Kidney (tissue), 14 donors: ENCODE results near the gene CCSAP. TPM values are rescaled to one million over a fixed set of nuclear protein-coding genes. Genes with fewer than 3 reads are reported as not detected.

ENCODE experiments used
- DNase-seq, 5 donors: peaks; one replicate each; pipeline ENCODE4 v3.0.0-alpha.2; 2013 to 2020
- FAIRE-seq: peaks from 2 replicates; lab custom pipeline; 2012; peaks lifted over from hg19 to GRCh38; lab: Jason Lieb, UNC
- H3K27ac ChIP-seq, 2 donors: one replicate each; pipeline ENCODE4 v1.7.0; 2013; ENCODE audit warnings: low read depth in 2 of 2, low read length in 2 of 2, inconsistent platforms in 1 of 2
- H3K27me3 ChIP-seq: one replicate; pipeline ENCODE4 v1.7.1; 2013; ENCODE audit warnings: low read length, inconsistent platforms; ENCODE audit not compliant: control insufficient read depth, insufficient read depth
- H3K36me3 ChIP-seq, 3 donors: one replicate each; pipeline versions ENCODE4 v1.7.0 to v1.7.1; 2013; ENCODE audit warnings: low read length in 3 of 3, control low read depth in 1 of 3, inconsistent platforms in 1 of 3; ENCODE audit not compliant: insufficient read depth in 3 of 3, control insufficient read depth in 2 of 3
- H3K4me1 ChIP-seq, 3 donors: one replicate each; pipeline versions ENCODE4 v1.7.0 to v1.7.1; 2013; ENCODE audit warnings: low read length in 3 of 3, inconsistent platforms in 1 of 3, low read depth in 1 of 3; ENCODE audit not compliant: control insufficient read depth in 2 of 3, insufficient read depth in 2 of 3
- H3K4me3 ChIP-seq, 3 donors: one replicate each; pipeline versions ENCODE4 v1.7.0 to v1.8.1; 2013; ENCODE audit warnings: low read length in 3 of 3, control low read depth in 1 of 3, inconsistent platforms in 1 of 3
- H3K9ac ChIP-seq, 3 donors: one replicate each; pipeline versions ENCODE4 v1.7.0 to v1.7.1; 2013; ENCODE audit warnings: low read length in 3 of 3, control low read depth in 1 of 3, inconsistent platforms in 1 of 3
- H3K9me3 ChIP-seq, 3 donors: one replicate each; pipeline versions ENCODE4 v1.7.0 to v1.7.1; 2013; ENCODE audit warnings: low read length in 3 of 3, control low read depth in 1 of 3, inconsistent platforms in 1 of 3; ENCODE audit not compliant: control insufficient read depth in 2 of 3, insufficient read depth in 1 of 3
- CTCF ChIP-seq: IDR thresholded peaks from 3 replicates; pipeline ENCODE4 v1.5.1; 2012; ENCODE audit warnings: mild to moderate bottlenecking, moderate library complexity, borderline replicate concordance; ENCODE audit not compliant: insufficient read depth; ENCODE audit errors: extremely low read depth
- intact Hi-C: fragments of 100-400 bp; cut with DNase I; formaldehyde crosslinking; loops from one replicate; pipeline ENCODE4 v1.11.1; 2022
- polyA plus RNA-seq: library from polyadenylated mRNA; stranded (reverse); fragments of 350-450 nt; fragmentation: Illumina TruSeq; extraction: RNeasy Lipid Tissue Mini Kit (QIAGEN cat#74804); gene quantifications from one replicate; pipeline ENCODE4 v1.2.3, GENCODE V29; 2014; ENCODE audit warnings: low read depth, low replicate concordance; ENCODE audit not compliant: insufficient read depth
- total RNA-seq: library from RNA; stranded (reverse); fragmentation: NEBNext Ultra II Directional; extraction: Animal tissue kit (Norgen Biotek cat#: 25700); gene quantifications from one replicate; pipeline ENCODE4 v1.2.1, GENCODE V29; 2021
- donor health status: control.
- donor health status: control.
- donor health status: control.
- donor health status: control.
- donor health status: control.
- donor health status: DM: yes; HTN: yes; CAD: no.
- donor health status: Normal renal cell carcinoma (clear cell type).

CCSAP gene
- total and polyA plus RNA-seq, 2 donors from 2014 or later = 0.84 to 3.1 TPM

- H3K4me3 ChIP-seq = no peak overlapping the region
- H3K9me3 ChIP-seq = no peaks in the 10 kb centered on the region
- H3K27ac ChIP-seq = no peak overlapping the region
- FAIRE-seq = no peak
- DNase-seq = no peak
- no peaks in the 10 kb centered on the region for H3K27me3 ChIP-seq
- no peak for TF ChIP-seq CTCF
- intact Hi-C loops = no loop called here
- H3K9ac ChIP-seq = no peak overlapping the region
- H3K36me3 ChIP-seq = peaks cover 0 to 7% (median 0%) of the 10 kb centered on the region in 3 donors
- peaks cover 0 to 4% (median 0%) of the 10 kb centered on the region in 3 donors for H3K4me1 ChIP-seq
Observed at GRCh38 chr1:229287267-229287666, 55.6 kb downstream of the CCSAP start.

DNA sequence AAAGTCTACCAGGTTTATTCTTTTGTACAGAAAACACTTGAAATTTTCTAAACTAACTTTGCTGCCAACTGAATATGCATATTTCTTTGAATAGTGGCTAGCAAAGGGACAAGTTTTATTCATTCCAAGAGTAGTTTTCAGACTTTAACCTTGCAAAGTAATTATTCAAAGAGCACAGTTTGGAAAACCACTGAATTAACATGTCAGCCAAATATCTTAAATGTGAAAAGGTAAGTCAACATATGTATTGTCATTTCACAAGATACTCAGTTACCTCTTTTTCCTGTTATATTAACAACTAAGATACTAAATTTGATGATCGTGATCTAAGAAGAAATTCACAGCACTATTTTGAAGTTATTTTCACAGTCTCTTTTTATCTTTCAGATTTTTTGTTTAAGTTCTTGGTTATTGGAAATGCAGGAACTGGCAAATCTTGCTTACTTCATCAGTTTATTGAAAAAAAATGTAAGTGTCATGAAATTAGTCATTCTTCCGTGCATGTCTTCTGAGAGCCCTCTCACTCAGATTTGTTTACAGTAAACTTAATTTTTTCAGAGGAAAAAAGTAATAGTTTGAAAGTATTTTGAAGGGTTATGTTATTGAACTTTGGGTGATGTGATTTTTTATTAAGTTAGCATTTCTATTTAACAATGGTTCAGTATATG lies 56.6 kb downstream of the CCSAP start:
- no peak for FAIRE-seq
- H3K9ac ChIP-seq = no peak overlapping the region
- intact Hi-C loops = no loop called here

GRCh38 chr1:229285440-229285839 lies 57.4 kb downstream of the CCSAP start:
- H3K27ac ChIP-seq = no peak overlapping the region
- no peak for FAIRE-seq

More for the DNA sequence above, 56.6 kb downstream of the CCSAP start:
- Histone ChIP-seq H3K4me1 (peaks cover 0 to 4% (median 0%) of the 10 kb centered on the region in 3 donors), H3K36me3 (peaks cover 0 to 5% (median 0%) of the 10 kb centered on the region in 3 donors), H3K27ac (no peak overlapping the region), H3K4me3 (no peak overlapping the region), H3K9me3 (no peaks in the 10 kb centered on the region), H3K27me3 (no peaks in the 10 kb centered on the region)
- TF ChIP-seq CTCF = no peak
- DNase-seq = no peak

More at GRCh38 chr1:229285440-229285839, 57.4 kb downstream of the CCSAP start:
- no peaks in the 10 kb centered on the region for H3K27me3 ChIP-seq
- H3K4me3 ChIP-seq = no peak overlapping the region
- H3K9ac ChIP-seq = no peak overlapping the region
- H3K9me3 ChIP-seq = no peaks in the 10 kb centered on the region
- TF ChIP-seq CTCF = no peak
- H3K36me3 ChIP-seq = no peaks in the 10 kb centered on the region
- peaks cover 0 to 4% (median 0%) of the 10 kb centered on the region in 3 donors for H3K4me1 ChIP-seq
- intact Hi-C loops = no loop called here
- no peak for DNase-seq
